ENCODE results near the gene LAMC2. TPM values are rescaled to one million over a fixed set of nuclear protein-coding genes. Genes with fewer than 3 reads are reported as not detected.
A peak's percentile ranks its signal among the peaks of the same experiment; 100 is the strongest.

Gene LAMC2
- total and polyA plus RNA-seq, 7 donors: 0.25 to 1.3 (median 0.99) TPM

DNA sequence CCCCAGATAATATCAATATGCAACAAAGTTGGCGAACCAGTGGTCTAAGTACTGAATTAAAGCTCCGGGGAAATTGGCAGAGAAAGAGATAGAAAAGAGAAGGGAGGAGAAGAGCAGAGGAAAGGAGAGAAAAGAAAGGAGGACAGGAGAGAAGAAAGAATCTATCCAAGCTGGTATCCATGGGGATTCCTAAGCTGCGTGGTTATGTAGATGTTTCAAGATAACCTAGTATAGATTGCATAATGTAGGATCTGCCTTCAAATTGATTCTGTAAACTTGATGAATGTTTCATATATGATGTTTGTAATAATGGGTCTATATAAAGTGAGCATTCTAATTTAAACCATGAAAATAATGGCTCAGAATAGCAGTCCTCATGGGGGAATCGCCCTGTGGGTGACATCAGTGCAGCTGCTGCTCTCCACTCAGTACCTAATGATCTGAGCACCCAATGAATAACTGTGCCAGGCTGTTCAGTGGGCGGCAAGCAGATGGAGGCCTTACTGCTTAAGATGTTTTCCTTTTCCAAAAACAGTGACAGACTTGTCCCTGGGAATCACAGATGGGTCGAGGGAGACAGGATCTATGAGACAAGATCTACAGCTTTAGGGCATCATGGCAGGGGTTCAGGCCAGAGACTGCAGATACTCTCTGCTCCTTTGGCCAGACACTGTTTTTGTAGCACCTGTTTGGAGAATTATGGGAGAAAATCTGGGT lies 78.0 kb downstream of the LAMC2 start:
- H3K4me3 ChIP-seq: no peak overlapping the region
- TF ChIP-seq, protein P1, sequence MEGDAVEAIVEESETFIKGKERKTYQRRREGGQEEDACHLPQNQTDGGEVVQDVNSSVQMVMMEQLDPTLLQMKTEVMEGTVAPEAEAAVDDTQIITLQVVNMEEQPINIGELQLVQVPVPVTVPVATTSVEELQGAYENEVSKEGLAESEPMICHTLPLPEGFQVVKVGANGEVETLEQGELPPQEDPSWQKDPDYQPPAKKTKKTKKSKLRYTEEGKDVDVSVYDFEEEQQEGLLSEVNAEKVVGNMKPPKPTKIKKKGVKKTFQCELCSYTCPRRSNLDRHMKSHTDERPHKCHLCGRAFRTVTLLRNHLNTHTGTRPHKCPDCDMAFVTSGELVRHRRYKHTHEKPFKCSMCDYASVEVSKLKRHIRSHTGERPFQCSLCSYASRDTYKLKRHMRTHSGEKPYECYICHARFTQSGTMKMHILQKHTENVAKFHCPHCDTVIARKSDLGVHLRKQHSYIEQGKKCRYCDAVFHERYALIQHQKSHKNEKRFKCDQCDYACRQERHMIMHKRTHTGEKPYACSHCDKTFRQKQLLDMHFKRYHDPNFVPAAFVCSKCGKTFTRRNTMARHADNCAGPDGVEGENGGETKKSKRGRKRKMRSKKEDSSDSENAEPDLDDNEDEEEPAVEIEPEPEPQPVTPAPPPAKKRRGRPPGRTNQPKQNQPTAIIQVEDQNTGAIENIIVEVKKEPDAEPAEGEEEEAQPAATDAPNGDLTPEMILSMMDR (IDR thresholded peaks at IDR 0.05): no peak
- H3K9me3 ChIP-seq: no peaks in the 10 kb centered on the region
- H3K27ac ChIP-seq: no peak overlapping the region
- intact Hi-C loops (cut with DNase I): no loop called here
- H3K36me3 ChIP-seq (ENCODE audit: insufficient read depth in 1 of 2, low read depth in 1 of 2): no peaks in the 10 kb centered on the region
- 65 to 67% (median 66%) methylated on average over 6 of the region's 6 CpGs for WGBS, 3 donors
- ATAC-seq (no peak), DNase-seq (no peak)
- H3K4me1 ChIP-seq: no peaks in the 10 kb centered on the region
- peaks cover 0 to 2% (median 0%) of the 10 kb centered on the region in 3 donors for H3K27me3 ChIP-seq (ENCODE audit: insufficient read depth in 3 of 3, low read length in 2 of 3)

DNA sequence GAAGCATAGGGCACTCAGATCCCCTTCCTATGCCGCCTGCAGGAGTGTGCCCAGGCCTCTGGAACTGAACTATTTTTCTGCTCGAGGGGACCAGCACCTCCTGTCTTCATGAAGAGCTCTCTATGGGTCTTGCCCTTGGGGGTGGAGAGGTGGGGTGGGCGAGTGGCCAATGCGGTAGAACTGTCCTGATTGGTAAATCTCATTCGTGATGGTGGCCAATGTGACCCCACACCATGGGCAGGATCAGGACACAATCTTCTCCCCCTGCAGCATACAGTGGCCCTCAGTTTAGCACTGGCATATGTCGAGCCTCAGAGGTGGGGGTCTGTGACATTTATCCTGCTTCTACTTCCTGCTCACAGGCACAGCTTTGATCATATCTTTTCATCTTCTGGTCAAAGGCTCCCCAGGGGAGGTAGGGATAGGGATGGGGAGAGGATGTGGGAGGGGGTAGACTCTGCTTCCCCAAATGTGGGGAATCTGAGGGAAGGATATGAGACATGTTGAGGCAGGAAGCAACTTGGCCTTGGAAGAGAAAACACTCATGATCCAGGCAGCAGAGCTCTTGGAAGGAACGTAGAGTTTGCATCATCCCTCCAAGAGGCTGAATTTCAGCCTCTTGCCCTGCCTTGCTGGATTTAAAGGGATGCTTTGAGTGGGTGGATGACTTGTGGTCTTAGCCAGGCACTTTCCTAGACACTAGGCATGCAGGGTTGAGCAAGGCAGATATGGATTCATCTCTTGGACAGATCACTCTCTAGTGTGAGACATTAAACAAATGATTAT lies 81.8 kb downstream of the LAMC2 start:
- peak in 3 of 4 donors; percentile 65 to 76 (median 72) for ATAC-seq
- intact Hi-C loops (cut with DNase I): no loop called here

DNA sequence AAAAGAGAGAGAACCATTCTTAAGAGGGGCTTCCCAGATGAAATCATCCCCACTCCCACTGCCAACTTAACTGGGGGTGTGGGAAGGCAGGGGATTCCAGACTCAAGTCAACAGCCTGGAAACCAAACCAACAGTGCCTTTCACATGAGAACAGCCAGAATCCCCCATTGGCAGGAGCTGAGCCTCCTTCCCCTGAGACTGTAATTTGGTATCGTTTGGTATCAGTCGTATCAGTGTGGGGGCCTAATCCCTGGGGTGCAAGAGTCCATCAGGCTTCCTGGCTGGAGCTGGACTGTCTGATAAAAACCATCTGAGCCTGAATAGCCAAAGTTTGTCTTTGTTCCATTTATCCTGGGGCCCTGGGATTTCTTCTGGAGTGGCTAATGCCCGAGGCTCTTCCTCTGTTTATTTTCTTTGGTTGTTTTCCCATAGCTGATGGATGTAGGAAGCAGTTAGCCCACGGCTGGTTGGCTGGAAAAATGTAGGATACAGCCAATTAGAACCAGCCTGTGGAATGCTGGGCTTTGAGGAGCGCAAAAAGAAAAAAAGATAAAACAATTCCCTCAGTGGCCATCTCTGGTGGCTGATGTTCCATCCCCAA lies 84.6 kb downstream of the LAMC2 start:
- DNase-seq (no peak), ATAC-seq (peak in 1 of 4 donors; percentile 14)
- Histone ChIP-seq H3K27me3 (ENCODE audit: insufficient read depth in 3 of 3, low read length in 2 of 3) (no peaks in the 10 kb centered on the region), H3K27ac (no peak overlapping the region), H3K9me3 (no peaks in the 10 kb centered on the region), H3K4me1 (no peaks in the 10 kb centered on the region), H3K4me3 (no peak overlapping the region), H3K36me3 (ENCODE audit: insufficient read depth in 1 of 2, low read depth in 1 of 2) (no peaks in the 10 kb centered on the region)
- TF ChIP-seq, protein P1 (IDR thresholded peaks at IDR 0.05): no peak
- 19 to 41% (median 22%) methylated on average over 5 of the region's 5 CpGs for WGBS, 3 donors
- intact Hi-C loops (cut with DNase I): no loop called here

More for the DNA sequence above, 81.8 kb downstream of the LAMC2 start:
- H3K4me1 ChIP-seq: no peaks in the 10 kb centered on the region
- no peak overlapping the region for H3K4me3 ChIP-seq
- H3K27me3 ChIP-seq (ENCODE audit: insufficient read depth in 3 of 3, low read length in 2 of 3): no peaks in the 10 kb centered on the region
- H3K27ac ChIP-seq: no peak overlapping the region
- no peaks in the 10 kb centered on the region for H3K9me3 ChIP-seq
- H3K36me3 ChIP-seq (ENCODE audit: insufficient read depth in 1 of 2, low read depth in 1 of 2): no peaks in the 10 kb centered on the region
- DNase-seq: no peak
- 63 to 70% (median 69%) methylated on average over 7 of the region's 7 CpGs for WGBS, 3 donors
- TF ChIP-seq, protein P1 (IDR thresholded peaks at IDR 0.05): no peak

DNA sequence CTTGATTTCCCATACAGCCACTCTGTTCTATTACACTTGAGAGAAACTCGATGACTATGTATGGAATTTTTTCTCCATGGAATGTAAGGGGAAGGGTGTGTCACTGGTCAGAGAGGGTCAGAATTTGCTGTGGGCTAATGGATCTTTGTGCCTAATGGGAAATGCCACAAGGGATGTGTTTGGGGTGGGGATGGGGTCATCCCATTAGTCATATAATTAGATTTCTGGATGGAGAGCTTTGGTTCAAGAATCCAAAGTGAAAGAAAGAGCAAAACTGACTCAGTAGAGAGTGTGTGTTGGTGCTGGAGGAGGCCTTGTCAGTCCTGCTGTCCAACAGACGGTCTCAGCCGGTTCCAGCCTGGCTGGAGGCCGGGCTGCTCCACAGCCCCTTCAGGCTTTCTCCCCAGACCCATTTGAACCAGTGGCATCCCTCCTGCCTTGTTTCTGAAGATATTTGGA lies 86.4 kb downstream of the LAMC2 start:
- Histone ChIP-seq H3K4me3 (no peak overlapping the region), H3K27me3 (ENCODE audit: insufficient read depth in 3 of 3, low read length in 2 of 3) (no peaks in the 10 kb centered on the region), H3K27ac (no peak overlapping the region), H3K4me1 (no peaks in the 10 kb centered on the region), H3K36me3 (ENCODE audit: insufficient read depth in 1 of 2, low read depth in 1 of 2) (no peaks in the 10 kb centered on the region), H3K9me3 (no peaks in the 10 kb centered on the region)
- ATAC-seq (no peak), DNase-seq (no peak)
- 73 to 77% (median 76%) methylated on average over 4 of the region's 4 CpGs for WGBS, 3 donors
- intact Hi-C loops (cut with DNase I): no loop called here
- TF ChIP-seq, protein P1 (IDR thresholded peaks at IDR 0.05): no peak

Data from psoas muscle (tissue), 8 donors.